Body of pancreas (tissue), 4 donors: ENCODE results near the gene CISH. TPM values are rescaled to one million over a fixed set of nuclear protein-coding genes. Genes with fewer than 3 reads are reported as not detected.

Source experiments
- ATAC-seq: fragments of 150-250 bp; one replicate; pipeline ENCODE4 v1.9.1; 2016
- DNase-seq, 4 donors: peaks; one replicate each; pipeline ENCODE4 v3.0.0-alpha.2; 2019
- H3K27ac ChIP-seq, 4 donors: fragments of 200-600 bp; sonication (generic); 1 replicate in 3 of 4; 2 replicates in 1 of 4; pipeline versions ENCODE4 v1.5.1 to v1.6.1; 2016 to 2019; ENCODE audit warnings: mild to moderate bottlenecking in 1 of 4, mixed read lengths in 1 of 4, moderate library complexity in 1 of 4
- H3K27me3 ChIP-seq, 2 donors: fragments of 200-600 bp; sonication (generic); one replicate each; pipeline ENCODE4 v1.6.0; 2016; ENCODE audit warnings: mild to moderate bottlenecking in 1 of 2
- H3K36me3 ChIP-seq, 2 donors: fragments of 200-600 bp; sonication (generic); replicated peaks in 1 of 2; 2 replicates each; pipeline ENCODE4 v1.5.1; 2016; ENCODE audit warnings: low read depth in 2 of 2; ENCODE audit not compliant: insufficient read depth in 1 of 2
- H3K4me1 ChIP-seq: fragments of 200-600 bp; sonication (generic); one replicate; pipeline ENCODE4 v1.6.0; 2016
- H3K4me3 ChIP-seq, 2 donors: fragments of 200-600 bp; sonication (generic); 1 replicate in 1 of 2; 2 replicates in 1 of 2; pipeline ENCODE4 v1.5.1; 2016 to 2019
- H3K9me3 ChIP-seq, 3 donors: fragments of 200-600 bp; sonication (generic); 1 replicate in 2 of 3; 2 replicates in 1 of 3; pipeline ENCODE4 v1.5.1; 2016
- CTCF ChIP-seq, 7 experiments: fragments of 450-650 bp in 4 of 7; fragments of 200-600 bp in 3 of 7; sonication (generic) in 3 of 7; IDR thresholded peaks; one replicate each; pipeline ENCODE4 v1.5.1; 2016 to 2019; ENCODE audit warnings: antibody characterized with exemption in 7 of 7
- POLR2A ChIP-seq, 3 donors: fragments of 450-650 bp; IDR thresholded peaks; one replicate each; pipeline ENCODE4 v1.6.1; 2016; ENCODE audit warnings: antibody characterized with exemption in 3 of 3, mild to moderate bottlenecking in 2 of 3
- WGBS, 2 donors: methylation state at CpG; one replicate each; pipeline ENCODE4 v1.1.5; 2017; 5-methylcytosine and 5-hydroxymethylcytosine counted together
- intact Hi-C: fragments of 100-400 bp; cut with DNase I; formaldehyde crosslinking; loops from one replicate; pipeline ENCODE4 v1.15.1; 2023
- total RNA-seq, 2 donors: library from RNA; depleted of rRNA; stranded (reverse); fragments of >200 nt; gene quantifications; one replicate each; pipeline ENCODE4 v1.1.0, GENCODE V29; 2016

CISH gene
- total RNA-seq, 2 donors from 2014 or later, result 4.9 to 19.8 TPM

GRCh38 chr3:50581459-50581842 lies 30.1 kb downstream of the CISH start:
- Histone ChIP-seq H3K4me1 (peaks cover 64% of the 10 kb centered on the region), H3K27ac (peak overlapping the region in 2 of 4 donors; percentile 18 to 33), H3K4me3 (no peak overlapping the region), H3K36me3 (no peaks in the 10 kb centered on the region), H3K9me3 (no peaks in the 10 kb centered on the region), H3K27me3 (no peaks in the 10 kb centered on the region)
- TF ChIP-seq POLR2A (IDR thresholded peaks at IDR 0.05) (no peak), CTCF (IDR thresholded peaks at IDR 0.05) (no peak)
- DNase-seq (no peak), ATAC-seq (no peak)
- intact Hi-C loops, result no loop called here
- 93% methylated on average over 2 of the region's 2 CpGs; no CpG with 5 or more reads in 1 of the 2 donors for WGBS, 2 donors

- TF ChIP-seq POLR2A (IDR thresholded peaks at IDR 0.05) (no peak), CTCF (IDR thresholded peaks at IDR 0.05) (peak in 2 of 7 experiments; percentile 8 to 10)
- H3K36me3 ChIP-seq, result no peaks in the 10 kb centered on the region
- H3K27me3 ChIP-seq, result no peaks in the 10 kb centered on the region
- H3K4me1 ChIP-seq, result peaks cover 58% of the 10 kb centered on the region
- H3K9me3 ChIP-seq, result no peaks in the 10 kb centered on the region
- no peak overlapping the region for H3K4me3 ChIP-seq
- WGBS, 2 donors, result 61 to 92% methylated on average over 4 to 9 of the region's 9 CpGs
- ATAC-seq (peak; percentile 56), DNase-seq (peak; percentile 40 to 55 (median 51))
- intact Hi-C loops, result no loop called here
- peak overlapping the region in 3 of 4 donors; percentile 10 to 33 (median 18) for H3K27ac ChIP-seq
These were observed 30.7 kb downstream of the CISH start for GRCh38 chr3:50580683-50581458.

GRCh38 chr3:50577348-50577747 lies 34.2 kb downstream of the CISH start:
- no peaks in the 10 kb centered on the region for H3K36me3 ChIP-seq
- intact Hi-C loops, result no loop called here
- no peak overlapping the region for H3K27ac ChIP-seq
- no peak for ATAC-seq
- 63 to 100% methylated on average over 2 of the region's 2 CpGs for WGBS, 2 donors
- no peak for TF ChIP-seq CTCF (IDR thresholded peaks at IDR 0.05)
- no peak for TF ChIP-seq POLR2A (IDR thresholded peaks at IDR 0.05)
- H3K27me3 ChIP-seq, result no peaks in the 10 kb centered on the region
- DNase-seq, result no peak
- no peaks in the 10 kb centered on the region for H3K9me3 ChIP-seq
- peaks cover 28% of the 10 kb centered on the region for H3K4me1 ChIP-seq
- no peak overlapping the region for H3K4me3 ChIP-seq

- DNase-seq, result no peak
- 93 to 94% methylated on average over 6 of the region's 6 CpGs for WGBS, 2 donors
- no peak overlapping the region for H3K4me3 ChIP-seq
- ATAC-seq, result no peak
- H3K36me3 ChIP-seq, result no peaks in the 10 kb centered on the region
- peaks cover 19% of the 10 kb centered on the region for H3K4me1 ChIP-seq
- no peaks in the 10 kb centered on the region for H3K9me3 ChIP-seq
- intact Hi-C loops, result no loop called here
- H3K27me3 ChIP-seq, result no peaks in the 10 kb centered on the region
- H3K27ac ChIP-seq, result no peak overlapping the region
- TF ChIP-seq POLR2A (IDR thresholded peaks at IDR 0.05) (no peak), CTCF (IDR thresholded peaks at IDR 0.05) (no peak)
These were observed 36.2 kb downstream of the CISH start for GRCh38 chr3:50575372-50575771.

GRCh38 chr3:50574444-50574831 lies 37.1 kb downstream of the CISH start:
- Histone ChIP-seq H3K27ac (no peak overlapping the region), H3K4me1 (peaks cover 22% of the 10 kb centered on the region), H3K27me3 (no peaks in the 10 kb centered on the region), H3K9me3 (no peaks in the 10 kb centered on the region), H3K4me3 (no peak overlapping the region), H3K36me3 (no peaks in the 10 kb centered on the region)
- ATAC-seq (no peak), DNase-seq (no peak)
- 82% methylated on average over 1 of the region's 1 CpG; no CpG with 5 or more reads in 1 of the 2 donors for WGBS, 2 donors
- intact Hi-C loops, result no loop called here
- TF ChIP-seq CTCF (IDR thresholded peaks at IDR 0.05), result no peak
